Measurements from ENCODE around the gene PLEKHJ1.

PLEKHJ1 gene

GRCh38 chr19:2234996-2235380, 1.1 kb downstream of the PLEKHJ1 start:
- no peak for DNase-seq (ENCODE audit: low read depth)

GRCh38 chr19:2233601-2234280, 2.4 kb downstream of the PLEKHJ1 start:
- DNase-seq (ENCODE audit: low read depth), result no peak

DNA sequence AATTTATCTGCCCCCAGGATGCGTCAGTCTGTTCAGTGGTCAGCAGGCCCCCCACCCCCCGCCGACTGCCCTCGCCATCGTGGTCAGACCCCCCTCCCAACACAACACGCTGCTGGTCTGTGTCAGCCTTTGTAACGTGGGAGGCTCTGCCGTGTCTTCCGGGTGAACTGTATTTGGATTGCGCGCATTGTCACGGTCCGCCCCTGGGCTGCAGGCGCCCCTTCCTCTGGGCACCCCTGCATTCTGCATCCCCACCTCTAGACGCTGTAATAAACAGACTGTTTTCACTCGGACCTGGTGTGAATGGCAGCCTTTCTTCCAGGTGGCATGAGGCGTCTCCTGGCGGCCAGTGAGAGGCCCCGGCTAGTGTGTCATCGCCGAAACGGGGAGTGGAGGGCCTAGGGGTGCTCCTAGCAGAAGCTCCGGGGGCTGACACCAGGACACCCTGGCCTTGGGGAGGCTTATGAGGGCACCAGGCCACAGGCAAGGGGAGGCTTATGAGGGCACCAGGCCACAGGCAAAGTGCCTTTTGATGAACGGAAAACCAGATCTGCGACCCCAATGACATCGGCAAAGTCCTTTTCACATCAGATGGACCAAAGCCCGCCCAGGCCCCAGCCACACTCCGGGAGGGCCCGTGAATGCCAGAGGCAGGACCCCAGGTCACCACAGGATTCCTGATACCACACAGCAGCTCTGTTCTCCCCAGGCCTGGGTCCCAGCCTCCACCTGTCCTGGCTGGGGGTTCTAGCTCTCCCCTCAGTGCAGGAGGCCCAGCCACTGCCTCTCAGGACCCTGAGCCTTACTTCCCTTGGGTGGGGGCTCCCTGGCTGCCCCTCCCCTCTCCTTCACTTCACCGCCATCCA, 3.6 kb downstream of the PLEKHJ1 start:
- DNase-seq (ENCODE audit: low read depth), result no peak

- DNase-seq (ENCODE audit: low read depth), result no peak
These were observed 4.4 kb downstream of the PLEKHJ1 start for GRCh38 chr19:2231621-2232221.

DNA sequence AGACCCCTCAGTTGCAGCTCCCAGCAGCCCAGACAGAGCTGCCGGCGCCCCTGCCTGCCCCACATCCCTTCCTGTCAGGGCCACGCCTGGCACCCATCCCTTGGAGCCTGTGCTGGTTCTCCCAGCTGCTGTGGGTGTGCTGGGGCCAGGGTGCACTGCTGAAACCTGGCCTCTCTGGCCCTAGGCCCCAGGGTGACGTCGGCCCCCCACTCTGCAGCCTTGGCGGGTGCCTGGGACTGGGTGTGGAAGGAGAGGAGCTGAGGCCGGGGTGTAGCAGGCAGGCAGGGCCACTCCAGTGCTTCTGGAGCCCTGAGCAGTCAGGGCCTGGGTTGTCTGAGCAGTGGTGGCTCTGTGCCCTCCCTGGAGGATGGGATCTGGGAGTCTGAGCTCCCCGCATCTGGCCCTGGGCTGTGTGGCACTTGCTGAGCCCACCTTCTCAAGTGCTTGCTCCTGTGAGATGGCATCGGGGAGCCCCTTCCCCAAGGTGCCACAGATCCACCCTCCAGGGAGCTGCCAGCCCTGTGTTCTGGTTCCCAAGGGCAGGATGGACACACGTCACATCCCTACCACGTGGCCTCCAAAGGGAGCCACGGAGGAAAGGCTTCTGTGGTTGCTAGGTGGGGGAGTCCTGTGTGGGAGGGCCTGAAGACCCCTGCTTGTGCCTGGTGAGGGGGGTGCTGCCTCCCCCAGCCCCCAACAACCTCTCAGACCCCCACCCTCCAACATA, 5.2 kb downstream of the PLEKHJ1 start:
- DNase-seq (ENCODE audit: low read depth), result no peak

GRCh38 chr19:2230033-2230531, 6.0 kb downstream of the PLEKHJ1 start:
- DNase-seq (ENCODE audit: low read depth), result no peak

DNA sequence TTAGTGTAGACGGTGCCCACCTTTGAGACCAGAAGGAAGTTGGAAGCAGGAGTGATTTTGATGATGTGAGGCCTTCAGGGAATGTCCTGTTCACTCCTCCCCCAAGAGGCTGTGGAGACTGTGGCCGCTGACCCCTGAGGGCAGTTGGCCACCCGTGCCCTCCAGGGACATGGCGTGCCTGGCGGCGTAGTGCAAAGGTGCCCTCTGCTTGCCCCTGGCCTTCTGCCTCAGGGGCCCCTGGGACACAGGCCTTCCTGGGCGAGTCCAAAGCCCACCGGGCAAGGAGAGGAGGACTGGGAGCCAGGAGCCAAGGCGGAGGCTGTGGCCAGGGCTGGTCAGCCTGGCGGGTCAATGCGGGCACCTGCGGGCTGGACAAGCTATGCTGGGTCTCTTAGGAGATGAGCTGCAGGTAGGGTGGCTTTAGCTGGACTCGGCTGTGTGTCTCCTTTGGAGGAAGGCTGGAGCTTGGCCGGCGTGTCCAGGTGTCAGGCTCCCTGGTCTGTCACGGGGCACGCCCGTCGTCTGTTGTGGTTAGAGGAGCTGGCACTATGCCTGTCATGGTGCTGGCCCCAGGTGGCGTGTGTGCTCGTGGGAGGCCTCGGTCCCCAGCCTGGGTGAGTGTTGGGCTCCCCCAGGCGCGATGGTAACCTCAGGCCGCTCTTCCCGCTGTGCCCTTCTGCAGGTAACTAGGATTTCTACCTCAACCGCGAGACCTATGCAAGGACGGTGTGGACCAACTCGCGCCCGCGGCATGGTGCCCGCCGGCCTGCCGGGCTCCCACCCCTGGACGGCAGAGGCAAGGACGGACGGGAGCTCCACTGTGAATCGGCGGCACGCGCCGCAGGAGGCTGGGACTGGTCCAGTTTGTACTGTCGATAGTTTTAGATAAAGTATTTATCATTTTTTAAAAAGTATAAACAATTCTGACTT, 6.8 kb downstream of the PLEKHJ1 start:
- no peak for DNase-seq (ENCODE audit: low read depth)

DNA sequence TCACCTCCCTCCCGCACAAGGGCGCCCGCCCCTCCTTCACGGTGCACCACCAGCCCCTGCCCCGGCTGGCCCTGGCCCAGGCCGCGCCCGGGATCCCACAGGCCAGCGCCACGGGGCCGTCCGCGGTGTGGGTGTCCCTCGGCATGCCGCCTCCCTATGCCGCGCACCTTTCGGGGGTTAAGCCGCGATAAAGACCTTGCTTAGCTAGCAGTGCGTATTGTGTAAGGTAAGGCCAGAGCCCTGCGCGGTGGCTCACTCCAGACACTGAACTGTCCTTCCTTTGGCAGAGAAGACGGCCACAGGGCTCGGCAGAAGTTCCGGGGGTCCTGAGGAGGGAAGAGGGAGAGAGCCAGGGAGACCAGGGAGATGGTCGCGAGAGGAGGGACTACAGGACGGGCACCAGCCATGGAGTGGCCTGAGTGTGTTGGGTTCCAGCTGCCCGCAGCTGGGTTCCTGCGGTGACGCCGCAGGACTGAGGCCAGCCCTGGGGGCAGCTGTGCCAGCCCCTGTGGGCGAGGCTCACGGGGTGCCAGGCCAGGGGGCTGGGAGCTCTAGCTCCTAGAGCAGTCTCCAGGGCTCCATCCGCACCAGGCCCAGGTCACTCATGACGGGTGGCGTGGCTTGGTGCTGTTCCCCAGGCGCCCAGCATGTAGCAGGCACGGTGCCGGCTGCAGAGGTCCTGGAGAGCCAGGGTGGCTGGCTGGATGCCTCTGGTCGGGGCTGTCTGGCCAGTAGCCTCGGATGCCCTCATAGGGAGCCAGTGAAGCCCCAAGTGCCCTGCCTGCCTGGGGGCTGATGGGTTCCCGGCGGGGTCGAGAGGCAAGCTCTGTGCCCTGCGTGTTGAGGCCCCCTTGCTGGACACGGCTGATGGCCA, 7.7 kb downstream of the PLEKHJ1 start:
- no peak for DNase-seq (ENCODE audit: low read depth)

DNA sequence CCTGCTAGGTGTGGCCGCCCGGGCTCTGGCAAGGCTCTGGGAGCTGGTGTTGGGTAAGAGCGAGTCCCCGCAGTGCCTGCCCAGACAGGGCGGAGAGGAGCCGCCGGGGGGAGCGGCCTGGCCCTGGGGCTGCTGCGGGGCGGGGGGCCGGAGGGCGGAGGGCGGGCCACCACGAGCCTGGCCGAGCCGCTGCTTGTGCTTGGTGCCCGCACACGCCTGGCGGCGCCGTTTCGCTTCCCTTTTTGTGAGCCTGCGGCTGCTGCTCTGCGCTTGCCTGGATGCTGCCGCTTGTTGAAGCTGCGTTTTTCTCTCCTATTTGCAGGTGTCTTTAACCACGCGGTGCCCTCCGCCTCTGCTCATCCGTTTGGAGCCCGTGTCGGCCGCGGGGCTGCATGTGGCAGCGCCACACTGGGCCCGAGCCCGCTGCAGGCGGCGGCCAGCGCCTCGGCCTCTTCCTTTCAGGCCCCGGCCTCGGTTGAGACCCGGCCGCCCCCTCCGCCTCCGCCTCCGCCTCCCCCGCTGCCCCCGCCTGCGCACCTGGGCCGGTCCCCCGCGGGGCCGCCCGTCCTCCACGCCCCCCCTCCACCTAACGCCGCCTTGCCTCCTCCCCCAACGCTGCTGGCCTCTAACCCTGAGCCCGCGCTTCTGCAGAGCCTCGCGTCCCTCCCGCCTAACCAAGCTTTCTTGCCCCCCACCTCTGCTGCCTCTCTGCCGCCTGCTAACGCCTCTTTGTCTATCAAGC, 8.5 kb downstream of the PLEKHJ1 start:
- DNase-seq (ENCODE audit: low read depth), result no peak

DNA sequence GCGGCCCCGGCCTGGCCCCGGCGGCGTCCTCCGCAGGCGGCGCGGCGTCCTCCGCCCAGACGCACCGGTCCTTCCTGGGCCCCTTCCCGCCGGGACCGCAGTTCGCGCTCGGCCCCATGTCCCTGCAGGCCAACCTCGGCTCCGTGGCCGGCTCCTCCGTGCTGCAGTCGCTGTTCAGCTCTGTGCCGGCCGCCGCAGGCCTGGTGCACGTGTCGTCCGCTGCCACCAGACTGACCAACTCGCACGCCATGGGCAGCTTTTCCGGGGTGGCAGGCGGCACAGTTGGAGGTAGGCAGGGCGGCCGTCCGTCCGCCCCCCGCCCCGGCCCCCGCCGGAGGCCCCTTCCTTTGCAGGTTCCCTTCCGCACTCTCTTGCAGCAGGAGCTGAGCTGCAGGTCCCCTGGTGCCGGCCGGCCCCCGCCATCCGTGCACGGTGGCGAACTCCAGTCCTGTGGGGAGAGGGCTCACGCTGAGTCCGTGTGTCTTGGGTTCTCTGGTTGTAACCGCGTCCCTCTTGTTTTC, 9.2 kb downstream of the PLEKHJ1 start:
- no peak for DNase-seq (ENCODE audit: low read depth)

DNA sequence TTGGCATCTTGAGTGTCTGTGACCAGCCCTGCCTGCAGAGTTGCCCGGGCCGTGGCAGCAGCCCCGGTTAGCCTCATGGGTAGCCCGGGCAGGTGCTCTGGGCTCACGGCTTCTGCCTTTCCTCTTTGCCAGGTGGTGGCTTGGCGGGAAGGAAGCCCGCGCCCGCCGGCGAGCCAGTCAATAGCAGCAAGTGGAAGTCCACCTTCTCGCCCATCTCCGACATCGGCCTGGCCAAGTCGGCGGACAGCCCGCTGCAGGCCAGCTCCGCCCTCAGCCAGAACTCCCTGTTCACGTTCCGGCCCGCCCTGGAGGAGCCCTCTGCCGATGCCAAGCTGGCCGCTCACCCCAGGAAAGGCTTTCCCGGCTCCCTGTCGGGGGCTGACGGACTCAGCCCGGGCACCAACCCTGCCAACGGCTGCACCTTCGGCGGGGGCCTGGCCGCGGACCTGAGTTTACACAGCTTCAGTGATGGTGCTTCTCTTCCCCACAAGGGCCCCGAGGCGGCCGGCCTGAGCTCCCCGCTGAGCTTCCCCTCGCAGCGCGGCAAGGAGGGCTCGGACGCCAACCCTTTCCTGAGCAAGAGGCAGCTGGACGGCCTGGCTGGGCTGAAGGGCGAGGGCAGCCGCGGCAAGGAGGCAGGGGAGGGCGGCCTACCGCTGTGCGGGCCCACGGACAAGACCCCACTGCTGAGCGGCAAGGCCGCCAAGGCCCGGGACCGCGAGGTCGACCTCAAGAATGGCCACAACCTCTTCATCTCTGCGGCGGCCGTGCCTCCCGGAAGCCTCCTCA, 9.9 kb downstream of the PLEKHJ1 start:
- DNase-seq (ENCODE audit: low read depth), result no peak

GRCh38 chr19:2225415-2226050, 10.6 kb downstream of the PLEKHJ1 start:
- DNase-seq (ENCODE audit: low read depth), result no peak

- DNase-seq (ENCODE audit: low read depth), result no peak
These were observed 11.3 kb downstream of the PLEKHJ1 start for GRCh38 chr19:2224754-2225349.

GRCh38 chr19:2223959-2224358, 12.2 kb downstream of the PLEKHJ1 start:
- no peak for DNase-seq (ENCODE audit: low read depth)

- DNase-seq (ENCODE audit: low read depth), result no peak
These were observed 12.7 kb downstream of the PLEKHJ1 start for GRCh38 chr19:2223391-2223790.

DNA sequence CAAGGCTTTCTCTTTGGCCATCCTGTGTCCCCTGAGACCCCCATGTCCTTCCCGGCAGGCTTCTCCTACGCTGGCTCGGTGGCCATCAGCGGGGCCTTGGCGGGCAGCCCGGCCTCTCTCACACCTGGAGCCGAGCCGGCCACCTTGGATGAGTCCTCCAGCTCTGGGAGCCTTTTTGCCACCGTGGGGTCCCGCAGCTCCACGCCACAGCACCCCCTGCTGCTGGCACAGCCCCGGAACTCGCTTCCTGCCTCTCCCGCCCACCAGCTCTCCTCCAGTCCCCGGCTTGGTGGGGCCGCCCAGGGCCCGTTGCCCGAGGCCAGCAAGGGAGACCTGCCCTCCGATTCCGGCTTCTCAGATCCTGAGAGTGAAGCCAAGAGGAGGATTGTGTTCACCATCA, 14.2 kb downstream of the PLEKHJ1 start:
- DNase-seq (ENCODE audit: low read depth), result no peak

GRCh38 chr19:2221250-2221831, 14.8 kb downstream of the PLEKHJ1 start:
- DNase-seq (ENCODE audit: low read depth), result no peak
